Stimulated activated CD8-positive, alpha-beta memory T cell treated with anti-CD3 and anti-CD28 coated beads, Interleukin-15, amount 100 ng/mL, for 4 hours (primary cell): ENCODE data around the gene PHF8.

ENCODE experiments used
- DNase-seq, 2 donors: peaks; one replicate each; pipeline ENCODE4 v3.0.0-alpha.2; 2020; ENCODE audit warnings: low read depth in 2 of 2

The PHF8 gene

DNA sequence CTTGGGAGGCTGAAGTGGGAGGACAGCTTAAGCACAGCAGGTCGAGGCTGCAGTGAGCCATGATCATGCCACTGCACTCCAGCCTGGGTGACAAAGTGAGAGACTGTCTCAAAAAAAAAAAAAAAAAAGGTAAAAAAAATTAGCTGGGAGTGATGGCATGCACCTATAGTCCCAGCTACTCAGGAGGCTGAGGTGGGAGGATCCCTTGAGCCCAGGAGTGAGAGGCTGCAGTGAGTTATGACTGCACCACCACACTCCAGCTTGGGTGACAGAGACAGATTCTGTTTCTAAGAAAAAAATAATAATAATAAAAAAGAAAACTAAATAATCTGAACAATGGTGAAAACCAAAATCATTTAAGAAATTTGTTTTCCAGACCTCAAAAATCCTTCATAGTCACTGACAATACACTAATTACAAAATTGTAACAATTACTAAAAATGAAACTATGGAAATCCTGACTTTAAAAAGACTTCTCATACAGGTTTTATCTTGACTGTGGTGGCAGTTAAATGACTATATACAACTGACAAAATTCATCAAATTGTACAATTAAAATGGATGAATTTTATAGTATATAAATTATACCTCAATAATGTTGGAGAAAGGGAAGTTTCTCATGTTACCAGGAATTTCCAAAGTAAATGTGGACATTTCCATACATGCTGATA is 31.3 kb downstream of the PHF8 start:
- DNase-seq = no peak

- DNase-seq = no peak
These were observed 36.6 kb downstream of the PHF8 start for GRCh38 chrX:54007682-54008081.

GRCh38 chrX:53997724-53998123 is 46.5 kb downstream of the PHF8 start:
- no peak for DNase-seq

DNA sequence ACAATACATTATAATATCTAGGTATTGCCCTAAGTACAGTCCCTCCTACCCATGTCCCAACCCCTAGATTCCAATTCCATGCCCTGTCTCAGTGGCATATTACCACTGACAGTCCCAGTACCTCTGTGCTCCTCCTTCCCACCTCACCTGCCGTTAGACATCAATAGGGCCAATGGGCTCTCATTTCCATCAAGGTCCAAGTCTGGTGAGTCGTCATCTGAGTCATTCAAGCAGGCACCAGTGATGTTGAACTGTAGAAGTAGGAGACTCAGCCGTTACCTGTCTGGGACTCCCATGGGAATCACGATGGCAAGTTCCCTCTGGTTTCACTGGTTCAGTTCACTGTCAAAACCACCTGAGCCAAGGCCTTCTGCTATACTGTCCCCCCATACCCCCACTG is 51.7 kb downstream of the PHF8 start:
- no peak for DNase-seq

- DNase-seq = no peak
These were observed 54.1 kb downstream of the PHF8 start for GRCh38 chrX:53990171-53990570.

- no peak for DNase-seq
These were observed 59.4 kb downstream of the PHF8 start for GRCh38 chrX:53984895-53985294.

DNA sequence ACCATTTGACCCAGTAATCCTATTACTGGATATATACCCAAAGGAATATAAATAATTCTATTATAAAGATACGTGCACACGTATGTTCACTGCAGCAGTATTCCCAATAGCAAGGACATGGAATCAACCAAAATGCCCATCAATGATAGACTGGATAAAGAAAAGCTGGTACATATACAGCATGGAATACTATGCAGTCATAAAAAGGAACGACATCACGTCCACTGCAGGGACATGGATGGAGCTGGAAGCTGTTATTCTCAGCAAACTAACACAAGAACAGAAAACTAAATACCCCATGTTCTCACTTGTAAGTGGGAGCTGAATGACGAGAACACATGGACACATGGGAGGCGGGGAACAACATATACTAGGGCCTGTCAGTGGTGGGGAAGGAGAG is 69.7 kb downstream of the PHF8 start:
- no peak for DNase-seq

DNA sequence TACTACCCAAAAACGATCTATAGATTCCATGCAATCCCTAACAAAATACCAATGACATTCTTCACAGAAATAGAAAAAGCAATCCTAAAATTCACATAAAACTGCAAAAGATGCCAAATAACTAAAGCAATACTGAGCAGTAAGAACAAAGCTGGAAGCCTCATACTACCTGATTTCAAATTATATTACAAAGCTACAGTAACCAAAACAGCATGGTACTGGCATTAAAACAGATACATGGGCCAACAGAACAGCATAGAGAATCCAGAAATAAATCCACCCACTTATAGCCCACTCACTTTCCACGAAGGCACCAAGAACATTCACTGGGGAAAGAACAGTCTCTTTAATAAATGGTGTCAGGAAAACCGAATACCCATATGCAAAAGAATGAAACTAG is 74.7 kb downstream of the PHF8 start:
- DNase-seq = no peak

- no peak for DNase-seq
These were observed 94.0 kb downstream of the PHF8 start for GRCh38 chrX:53950130-53950733.

DNA sequence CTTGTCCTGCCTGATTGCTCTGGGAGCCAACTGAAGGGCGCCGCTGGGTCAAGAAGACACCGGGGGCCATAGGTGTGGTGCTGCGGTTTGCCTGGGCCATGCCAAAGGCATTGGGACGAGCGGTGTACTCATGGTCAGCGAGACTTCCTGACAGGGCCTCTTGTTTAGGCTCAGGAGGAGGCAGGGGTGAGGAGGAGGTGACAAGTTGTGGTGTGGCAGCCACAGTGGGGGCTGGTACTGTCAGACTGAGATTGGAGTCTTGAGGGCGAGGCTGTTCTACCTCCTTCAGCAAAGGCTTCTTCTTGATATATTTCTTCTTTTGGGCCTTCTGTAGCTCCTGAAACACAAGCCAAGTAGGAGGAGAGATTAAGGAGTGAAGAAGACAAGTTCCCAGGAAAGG is 104.1 kb downstream of the PHF8 start:
- DNase-seq = no peak

DNA sequence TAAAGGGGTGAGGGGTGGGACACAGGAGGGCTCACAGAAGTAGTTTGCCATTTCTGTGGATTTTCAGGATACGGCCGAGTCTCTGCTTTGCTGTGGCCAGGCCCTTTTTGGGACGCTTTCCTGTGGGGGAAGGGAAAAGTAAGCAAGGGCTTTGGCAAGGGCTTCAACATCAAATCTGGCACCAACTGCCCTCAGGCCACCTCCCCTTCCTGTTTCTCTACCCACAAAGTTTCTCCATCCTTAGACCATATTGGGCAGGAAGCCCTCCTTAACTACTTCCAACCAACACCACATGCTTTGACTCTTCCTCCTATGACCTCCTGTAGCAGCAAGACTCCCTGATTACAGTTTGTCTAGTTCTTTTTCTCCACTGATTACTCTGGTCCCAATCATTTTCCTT is 105.1 kb downstream of the PHF8 start:
- no peak for DNase-seq

- DNase-seq = no peak
These were observed 113.5 kb downstream of the PHF8 start for GRCh38 chrX:53930515-53931380.

GRCh38 chrX:53926030-53926429 is 118.2 kb downstream of the PHF8 start:
- no peak for DNase-seq

GRCh38 chrX:53918702-53919101 is 125.6 kb downstream of the PHF8 start:
- no peak for DNase-seq

- no peak for DNase-seq
These were observed 143.7 kb downstream of the PHF8 start for GRCh38 chrX:53900623-53901022.

DNA sequence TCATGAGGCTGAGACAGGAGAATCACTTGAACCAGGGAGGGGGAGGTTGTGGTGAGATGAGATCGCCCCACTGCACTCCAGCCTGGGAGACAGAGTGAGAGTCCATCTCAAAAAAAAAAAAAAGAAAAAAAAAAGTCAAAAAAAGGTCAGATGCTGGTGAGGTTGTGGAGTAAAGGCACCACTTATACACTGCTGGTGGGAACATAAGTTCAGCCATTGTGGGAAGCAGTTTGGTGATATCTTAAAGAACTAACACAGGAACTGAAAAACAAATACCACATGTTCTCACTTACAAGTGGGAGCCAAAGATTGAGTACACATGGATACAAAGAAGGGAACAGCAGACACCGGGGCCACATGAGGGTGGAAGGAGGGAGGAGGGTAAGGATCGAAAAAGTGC is 149.0 kb downstream of the PHF8 start:
- no peak for DNase-seq
